Activated naive CD8-positive, alpha-beta T cell treated with anti-CD3 and anti-CD28 coated beads, Interleukin-2, amount 10 ng/mL, durations not matched to agents 7 days and 5 days (primary cell): ENCODE data around the gene SCLY. TPM values are rescaled to one million over a fixed set of nuclear protein-coding genes. Genes with fewer than 3 reads are reported as not detected.
A peak's percentile ranks its signal among the peaks of the same experiment; 100 is the strongest.

Experiments
- ATAC-seq: fragments of 150-1000 bp; cut with Tn5 transposase; one replicate; pipeline ENCODE4 v1.10.0; 2021; ENCODE audit warnings: low read depth, moderate library complexity
- POLR2A ChIA-PET: fragments of 350-600 bp; sonication (Branson Sonifier 250); formaldehyde crosslinking; loops from one replicate; lab custom pipeline; 2021; ENCODE audit warnings: antibody characterized with exemption; lab: Charles Lee
- DNase-seq: peaks from one replicate; pipeline ENCODE4 v3.0.0; 2021
- H3K27ac Mint-ChIP-seq: one replicate; pipeline ENCODE4 v1.8.0; 2022; ENCODE audit warnings: mild to moderate bottlenecking, mixed read lengths
- H3K27me3 Mint-ChIP-seq: one replicate; pipeline ENCODE4 v1.8.0; 2022; ENCODE audit warnings: mild to moderate bottlenecking, moderate library complexity, mixed read lengths
- H3K36me3 Mint-ChIP-seq: one replicate; pipeline ENCODE4 v1.8.0; 2021; ENCODE audit warnings: mild to moderate bottlenecking, mixed read lengths
- H3K4me1 Mint-ChIP-seq: one replicate; pipeline ENCODE4 v1.8.0; 2021; ENCODE audit warnings: mixed read lengths
- H3K4me3 Mint-ChIP-seq: one replicate; pipeline ENCODE4 v1.8.0; 2022; ENCODE audit warnings: mild to moderate bottlenecking, moderate library complexity, mixed read lengths
- H3K9me3 Mint-ChIP-seq: one replicate; pipeline ENCODE4 v1.8.0; 2021; ENCODE audit warnings: mixed read lengths
- total RNA-seq, 2 experiments: library from RNA; stranded (reverse); gene quantifications; one replicate each; pipeline ENCODE4 v1.2.3, GENCODE V29; 2021

The SCLY gene
- total RNA-seq, 2 experiments from 2014 or later: 27.8 to 30.6 TPM

GRCh38 chr2:238138331-238139195 lies 77.8 kb downstream of the SCLY start, which contains the start of gene KLHL30:
Gene KLHL30 (plus strand): TSS chr2:238138668. CDS start chr2:238140755, 2,087 bp downstream.
- DNase-seq (no peak), ATAC-seq (no peak)
- Mint-ChIP-seq H3K4me1 (peaks cover 2% of the 10 kb centered on the region), H3K27ac (no peak within 1 kb of the TSS), H3K27me3 (no peaks in the 10 kb centered on the region), H3K4me3 (no peak within 1 kb of the TSS), H3K9me3 (no peaks in the 10 kb centered on the region), H3K36me3 (no peaks in the 10 kb centered on the region)
- POLR2A ChIA-PET: interaction anchor here (1.4 kb wide), 1 partner anchor 170 kb away, joined by 4 read pairs; no protein-coding TSS in a partner anchor

- POLR2A ChIA-PET: interaction anchor here (1.4 kb wide), 1 partner anchor 171 kb away, joined by 4 read pairs; no protein-coding TSS in a partner anchor
- DNase-seq (peak; percentile 72), ATAC-seq (peak; percentile 43)
- H3K4me3 Mint-ChIP-seq: no peak overlapping the region
- no peak overlapping the region for H3K27ac Mint-ChIP-seq
- H3K27me3 Mint-ChIP-seq: no peaks in the 10 kb centered on the region
- H3K4me1 Mint-ChIP-seq: peaks cover 2% of the 10 kb centered on the region
- H3K36me3 Mint-ChIP-seq: no peaks in the 10 kb centered on the region
- no peaks in the 10 kb centered on the region for H3K9me3 Mint-ChIP-seq
Observed at GRCh38 chr2:238139196-238140039, 78.6 kb downstream of the SCLY start.

GRCh38 chr2:238140040-238140439 lies 79.2 kb downstream of the SCLY start:
- no peak overlapping the region for H3K4me3 Mint-ChIP-seq
- no peaks in the 10 kb centered on the region for H3K9me3 Mint-ChIP-seq
- no peak overlapping the region for H3K27ac Mint-ChIP-seq
- DNase-seq (no peak), ATAC-seq (no peak)
- no peaks in the 10 kb centered on the region for H3K27me3 Mint-ChIP-seq
- peaks cover 2% of the 10 kb centered on the region for H3K4me1 Mint-ChIP-seq
- POLR2A ChIA-PET: interaction anchor here (1.4 kb wide), 1 partner anchor 172 kb away, joined by 4 read pairs; no protein-coding TSS in a partner anchor
- H3K36me3 Mint-ChIP-seq: no peaks in the 10 kb centered on the region

GRCh38 chr2:238140721-238141540 lies 80.1 kb downstream of the SCLY start:
- POLR2A ChIA-PET: no interaction called here
- Mint-ChIP-seq H3K4me3 (no peak overlapping the region), H3K27me3 (no peaks in the 10 kb centered on the region), H3K27ac (no peak overlapping the region), H3K9me3 (no peaks in the 10 kb centered on the region), H3K4me1 (peaks cover 2% of the 10 kb centered on the region), H3K36me3 (no peaks in the 10 kb centered on the region)
- no peak for ATAC-seq
- DNase-seq: no peak

- no peaks in the 10 kb centered on the region for H3K36me3 Mint-ChIP-seq
- no peaks in the 10 kb centered on the region for H3K27me3 Mint-ChIP-seq
- H3K9me3 Mint-ChIP-seq: no peaks in the 10 kb centered on the region
- ATAC-seq: no peak
- no peak for DNase-seq
- peak overlapping the region; percentile 70 for H3K27ac Mint-ChIP-seq
- H3K4me1 Mint-ChIP-seq: peaks cover 2% of the 10 kb centered on the region
- POLR2A ChIA-PET: no interaction called here
- no peak overlapping the region for H3K4me3 Mint-ChIP-seq
Observed at GRCh38 chr2:238141541-238142318, 80.9 kb downstream of the SCLY start.

GRCh38 chr2:238142382-238143205 lies 81.8 kb downstream of the SCLY start:
- POLR2A ChIA-PET: no interaction called here
- peaks cover 2% of the 10 kb centered on the region for H3K4me1 Mint-ChIP-seq
- no peak for DNase-seq
- H3K4me3 Mint-ChIP-seq: no peak overlapping the region
- no peaks in the 10 kb centered on the region for H3K27me3 Mint-ChIP-seq
- no peak overlapping the region for H3K27ac Mint-ChIP-seq
- ATAC-seq: no peak
- no peaks in the 10 kb centered on the region for H3K9me3 Mint-ChIP-seq
- H3K36me3 Mint-ChIP-seq: no peaks in the 10 kb centered on the region

- Mint-ChIP-seq H3K27ac (no peak overlapping the region), H3K27me3 (no peaks in the 10 kb centered on the region), H3K9me3 (no peaks in the 10 kb centered on the region), H3K4me1 (peaks cover 2% of the 10 kb centered on the region), H3K36me3 (no peaks in the 10 kb centered on the region), H3K4me3 (no peak overlapping the region)
- ATAC-seq: no peak
- DNase-seq: no peak
- POLR2A ChIA-PET: no interaction called here
Observed at GRCh38 chr2:238143239-238143951, 82.6 kb downstream of the SCLY start.

- Mint-ChIP-seq H3K36me3 (no peaks in the 10 kb centered on the region), H3K9me3 (no peaks in the 10 kb centered on the region), H3K4me1 (peaks cover 2% of the 10 kb centered on the region), H3K27me3 (no peaks in the 10 kb centered on the region), H3K4me3 (no peak overlapping the region), H3K27ac (no peak overlapping the region)
- POLR2A ChIA-PET: no interaction called here
- ATAC-seq (no peak), DNase-seq (no peak)
Observed at GRCh38 chr2:238144262-238144661, 83.5 kb downstream of the SCLY start.

- Mint-ChIP-seq H3K9me3 (no peaks in the 10 kb centered on the region), H3K4me3 (no peak overlapping the region), H3K36me3 (no peaks in the 10 kb centered on the region), H3K27ac (no peak overlapping the region), H3K27me3 (no peaks in the 10 kb centered on the region), H3K4me1 (peaks cover 2% of the 10 kb centered on the region)
- ATAC-seq (no peak), DNase-seq (no peak)
- POLR2A ChIA-PET: no interaction called here
Observed at GRCh38 chr2:238145046-238145445, 84.2 kb downstream of the SCLY start.

GRCh38 chr2:238145851-238146250 lies 85.0 kb downstream of the SCLY start:
- peaks cover 2% of the 10 kb centered on the region for H3K4me1 Mint-ChIP-seq
- DNase-seq (no peak), ATAC-seq (no peak)
- no peaks in the 10 kb centered on the region for H3K9me3 Mint-ChIP-seq
- H3K36me3 Mint-ChIP-seq: no peaks in the 10 kb centered on the region
- no peaks in the 10 kb centered on the region for H3K27me3 Mint-ChIP-seq
- H3K27ac Mint-ChIP-seq: no peak overlapping the region
- POLR2A ChIA-PET: no interaction called here
- H3K4me3 Mint-ChIP-seq: no peak overlapping the region

- H3K4me3 Mint-ChIP-seq: no peak overlapping the region
- no peaks in the 10 kb centered on the region for H3K27me3 Mint-ChIP-seq
- ATAC-seq: no peak
- no peak overlapping the region for H3K27ac Mint-ChIP-seq
- no peaks in the 10 kb centered on the region for H3K36me3 Mint-ChIP-seq
- H3K9me3 Mint-ChIP-seq: no peaks in the 10 kb centered on the region
- POLR2A ChIA-PET: no interaction called here
- no peaks in the 10 kb centered on the region for H3K4me1 Mint-ChIP-seq
- no peak for DNase-seq
Observed at GRCh38 chr2:238146884-238147544, 86.2 kb downstream of the SCLY start.
